Measurements from ENCODE around the gene CABLES2. TPM values are rescaled to one million over a fixed set of nuclear protein-coding genes. Genes with fewer than 3 reads are reported as not detected.
A peak's percentile ranks its signal among the peaks of the same experiment; 100 is the strongest.

The CABLES2 gene
- total RNA-seq, 1 donor from 2014 or later, result 8.1 TPM

DNA sequence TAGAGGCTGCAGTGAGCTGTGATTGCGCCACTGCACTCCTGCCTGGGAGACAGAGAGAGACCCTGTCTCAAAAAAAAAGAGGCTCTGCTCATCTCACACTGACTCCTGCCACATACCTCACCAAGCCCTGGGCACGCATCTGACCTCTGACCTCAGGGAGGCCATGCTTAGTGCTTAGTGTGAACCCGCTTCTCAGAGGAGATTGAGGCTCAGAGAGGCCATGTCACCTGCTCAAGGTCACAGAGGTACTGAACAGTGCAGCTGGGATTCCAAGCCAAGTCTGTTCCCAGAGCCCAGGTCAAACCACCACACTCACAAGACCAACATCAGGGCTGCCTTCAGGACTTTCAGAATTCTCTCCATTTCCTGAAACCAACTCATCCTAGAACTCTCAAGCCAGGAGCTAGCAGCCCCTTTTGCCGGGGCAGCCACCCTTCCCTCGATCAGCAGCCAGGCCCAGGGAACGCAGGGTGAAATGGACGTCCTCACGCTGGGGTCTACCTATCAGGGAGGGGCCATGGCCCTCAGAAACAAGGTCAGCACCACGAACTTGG is 2.9 kb downstream of the CABLES2 start:
- H3K4me3 Mint-ChIP-seq, result peak overlapping the region; percentile 27
- H3K27me3 ChIP-seq, result peaks cover 18% of the 10 kb centered on the region
- H3K79me2 ChIP-seq (ENCODE audit: low read depth), result no peaks in the 10 kb centered on the region
- no peak overlapping the region for H3K4me3 ChIP-seq
- no peak overlapping the region for H2AFZ ChIP-seq (replicated peaks)
- H3K27ac ChIP-seq, result no peak overlapping the region
- H3K4me1 ChIP-seq, result peaks cover 7% of the 10 kb centered on the region
- no peak for DNase-seq (ENCODE audit: low spot score)
- H3K4me1 Mint-ChIP-seq, result peaks cover 15% of the 10 kb centered on the region
- peaks cover 7% of the 10 kb centered on the region for H3K36me3 Mint-ChIP-seq
- H3K9me3 Mint-ChIP-seq, result no peaks in the 10 kb centered on the region
- no peak overlapping the region for H3K27ac Mint-ChIP-seq
- H3K9me3 ChIP-seq (ENCODE audit: low read depth), result no peaks in the 10 kb centered on the region
- H3K4me2 ChIP-seq, result no peak overlapping the region
- H3K36me3 ChIP-seq, result no peaks in the 10 kb centered on the region
- H3F3A ChIP-seq (ENCODE audit: low read depth), result peaks cover 3% of the 10 kb centered on the region
- peaks cover 26% of the 10 kb centered on the region for H4K20me1 ChIP-seq (ENCODE audit: low read depth)
- no peak overlapping the region for H3K9ac ChIP-seq
- TF ChIP-seq CTCF (IDR thresholded peaks at IDR 0.05) (no peak), EZH2 (IDR thresholded peaks at IDR 0.05) (no peak), EZH2phosphoT487 (IDR thresholded peaks at IDR 0.05) (no peak)
- H3K27me3 Mint-ChIP-seq (ENCODE audit: insufficient read depth, low read depth), result peaks cover 3% of the 10 kb centered on the region

DNA sequence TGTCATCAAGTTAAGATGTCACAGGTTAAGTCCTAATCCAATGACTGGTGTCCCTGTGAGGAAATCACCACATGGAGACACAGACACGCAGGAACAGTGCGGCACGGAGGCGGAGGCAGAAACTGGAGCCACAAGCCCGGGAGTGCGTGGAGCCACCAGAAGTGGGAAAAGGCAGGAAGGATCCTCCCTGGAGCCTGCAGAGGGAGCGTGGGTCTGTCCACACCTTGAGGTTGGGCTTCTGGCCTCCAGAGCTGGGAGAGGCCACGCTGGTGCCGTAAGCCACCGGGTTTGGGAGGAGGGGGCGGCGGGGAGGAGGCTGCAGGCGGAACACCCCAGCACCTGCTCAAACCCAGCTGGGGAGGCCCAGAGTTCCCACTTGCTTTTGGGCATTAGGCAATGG is 3.8 kb downstream of the CABLES2 start:
- Histone ChIP-seq H3K4me2 (no peak overlapping the region), H3K4me3 (no peak overlapping the region), H3F3A (ENCODE audit: low read depth) (peaks cover 3% of the 10 kb centered on the region), H3K9ac (no peak overlapping the region), H3K79me2 (ENCODE audit: low read depth) (no peaks in the 10 kb centered on the region), H3K4me1 (peaks cover 7% of the 10 kb centered on the region), H4K20me1 (ENCODE audit: low read depth) (peaks cover 26% of the 10 kb centered on the region), H3K27ac (no peak overlapping the region), H3K9me3 (ENCODE audit: low read depth) (no peaks in the 10 kb centered on the region), H3K27me3 (peaks cover 10% of the 10 kb centered on the region), H2AFZ (replicated peaks) (no peak overlapping the region), H3K36me3 (no peaks in the 10 kb centered on the region)
- Mint-ChIP-seq H3K9me3 (no peaks in the 10 kb centered on the region), H3K36me3 (peaks cover 7% of the 10 kb centered on the region), H3K27me3 (ENCODE audit: insufficient read depth, low read depth) (peaks cover 3% of the 10 kb centered on the region), H3K27ac (no peak overlapping the region), H3K4me3 (peak overlapping the region; percentile 5), H3K4me1 (peaks cover 15% of the 10 kb centered on the region)
- no peak for TF ChIP-seq EZH2 (IDR thresholded peaks at IDR 0.05)
- TF ChIP-seq CTCF (IDR thresholded peaks at IDR 0.05), result no peak
- no peak for TF ChIP-seq EZH2phosphoT487 (IDR thresholded peaks at IDR 0.05)
- DNase-seq (ENCODE audit: low spot score), result no peak

DNA sequence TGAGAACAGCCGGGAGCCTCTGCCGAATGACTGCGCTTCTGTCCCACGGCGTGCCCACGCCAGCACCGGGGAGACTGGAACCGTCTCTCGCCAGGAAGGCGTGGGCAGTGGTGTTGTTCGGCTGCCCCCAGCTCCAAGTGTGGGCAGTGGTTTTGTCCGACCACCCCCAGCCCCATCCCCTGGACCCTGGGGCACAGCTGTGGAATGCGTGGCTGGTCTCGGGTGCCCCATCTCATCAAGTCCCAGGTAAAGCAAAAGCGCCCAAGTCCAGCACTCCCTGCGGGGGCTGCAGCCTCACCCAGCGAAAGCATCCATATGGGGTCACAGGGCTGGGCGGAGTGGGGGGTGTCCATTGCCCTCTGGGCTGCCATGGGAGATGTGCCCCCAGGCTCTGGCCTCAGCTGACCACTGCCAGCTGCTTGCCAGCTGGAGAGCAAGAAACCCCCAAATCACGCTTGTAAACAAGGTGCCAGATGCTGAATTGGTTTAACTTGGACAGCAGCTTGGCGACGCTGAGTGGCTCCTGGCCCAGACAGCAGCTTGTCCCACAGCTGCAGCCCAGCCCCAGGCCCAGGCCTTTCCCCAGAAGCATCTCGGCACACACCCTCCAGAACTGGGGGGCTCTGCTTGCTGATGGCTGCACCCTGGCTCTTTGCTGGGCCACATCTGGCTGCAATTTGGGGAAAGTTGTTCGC is 4.5 kb downstream of the CABLES2 start:
- H4K20me1 ChIP-seq (ENCODE audit: low read depth), result peaks cover 26% of the 10 kb centered on the region
- Mint-ChIP-seq H3K4me3 (no peak overlapping the region), H3K9me3 (no peaks in the 10 kb centered on the region), H3K27ac (no peak overlapping the region), H3K36me3 (peaks cover 13% of the 10 kb centered on the region), H3K4me1 (peaks cover 12% of the 10 kb centered on the region), H3K27me3 (ENCODE audit: insufficient read depth, low read depth) (no peaks in the 10 kb centered on the region)
- no peak for DNase-seq (ENCODE audit: low spot score)
- H3K27me3 ChIP-seq, result peaks cover 2% of the 10 kb centered on the region
- peaks cover 6% of the 10 kb centered on the region for H3K4me1 ChIP-seq
- peaks cover 3% of the 10 kb centered on the region for H3F3A ChIP-seq (ENCODE audit: low read depth)
- no peaks in the 10 kb centered on the region for H3K36me3 ChIP-seq
- no peak overlapping the region for H3K4me3 ChIP-seq
- H3K79me2 ChIP-seq (ENCODE audit: low read depth), result no peaks in the 10 kb centered on the region
- H3K9ac ChIP-seq, result no peak overlapping the region
- H2AFZ ChIP-seq (replicated peaks), result no peak overlapping the region
- no peak overlapping the region for H3K27ac ChIP-seq
- TF ChIP-seq CTCF (IDR thresholded peaks at IDR 0.05) (no peak), EZH2phosphoT487 (IDR thresholded peaks at IDR 0.05) (no peak), EZH2 (IDR thresholded peaks at IDR 0.05) (no peak)
- H3K4me2 ChIP-seq, result no peak overlapping the region
- H3K9me3 ChIP-seq (ENCODE audit: low read depth), result no peaks in the 10 kb centered on the region
